ENCODE data around the gene TM9SF1.

The TM9SF1 gene

GRCh38 chr14:24237463-24237955 is 42.3 kb upstream of the TM9SF1 start:
- H3K36me3 ChIP-seq (ENCODE audit: insufficient read depth, low read length): peaks cover 75% of the 10 kb centered on the region

GRCh38 chr14:24236689-24237462 is 41.6 kb upstream of the TM9SF1 start:
- Histone ChIP-seq H3K4me2 (ENCODE audit: insufficient read depth, low read length) (no peak overlapping the region), H3K4me1 (ENCODE audit: insufficient read depth, low read length) (peaks cover 59% of the 10 kb centered on the region), H3K36me3 (ENCODE audit: insufficient read depth, low read length) (peaks cover 75% of the 10 kb centered on the region), H3K79me2 (ENCODE audit: insufficient read depth, low read length) (peaks cover 61% of the 10 kb centered on the region), H3K9me3 (ENCODE audit: insufficient read depth, low read length, severe bottlenecking) (no peaks in the 10 kb centered on the region), H2AFZ (ENCODE audit: low read depth, low read length) (no peak overlapping the region), H3K27ac (ENCODE audit: low read length) (no peak overlapping the region), H4K20me1 (ENCODE audit: insufficient read depth, low read length) (peaks cover 14% of the 10 kb centered on the region), H3K9ac (ENCODE audit: low read depth, low read length) (no peak overlapping the region), H3K4me3 (ENCODE audit: low read depth in 1 of 2, low read length in 2 of 2) (no peak overlapping the region), H3K27me3 (ENCODE audit: insufficient read depth, low read length, poor library complexity) (no peaks in the 10 kb centered on the region)
- no peak for DNase-seq
- no peak for ATAC-seq (ENCODE audit: insufficient read depth, low read depth)
- TF ChIP-seq EZH2 (IDR thresholded peaks at IDR 0.05; ENCODE audit: borderline replicate concordance, low read depth, low read length, severe bottlenecking): no peak
- TF ChIP-seq CTCF (IDR thresholded peaks at IDR 0.05; ENCODE audit: borderline replicate concordance, extremely low read depth, low read length, poor library complexity, severe bottlenecking): no peak

More at GRCh38 chr14:24237463-24237955, 42.3 kb upstream of the TM9SF1 start:
- Histone ChIP-seq H3K9me3 (ENCODE audit: insufficient read depth, low read length, severe bottlenecking) (no peaks in the 10 kb centered on the region), H3K4me3 (ENCODE audit: low read depth in 1 of 2, low read length in 2 of 2) (no peak overlapping the region), H3K4me1 (ENCODE audit: insufficient read depth, low read length) (peaks cover 60% of the 10 kb centered on the region), H4K20me1 (ENCODE audit: insufficient read depth, low read length) (peaks cover 15% of the 10 kb centered on the region), H3K79me2 (ENCODE audit: insufficient read depth, low read length) (peaks cover 60% of the 10 kb centered on the region), H2AFZ (ENCODE audit: low read depth, low read length) (no peak overlapping the region), H3K9ac (ENCODE audit: low read depth, low read length) (no peak overlapping the region), H3K4me2 (ENCODE audit: insufficient read depth, low read length) (no peak overlapping the region), H3K27me3 (ENCODE audit: insufficient read depth, low read length, poor library complexity) (no peaks in the 10 kb centered on the region), H3K27ac (ENCODE audit: low read length) (no peak overlapping the region)
- DNase-seq: no peak
- no peak for ATAC-seq (ENCODE audit: insufficient read depth, low read depth)
- TF ChIP-seq EZH2 (IDR thresholded peaks at IDR 0.05; ENCODE audit: borderline replicate concordance, low read depth, low read length, severe bottlenecking) (no peak), CTCF (IDR thresholded peaks at IDR 0.05; ENCODE audit: borderline replicate concordance, extremely low read depth, low read length, poor library complexity, severe bottlenecking) (no peak)

GRCh38 chr14:24235804-24236688 is 40.8 kb upstream of the TM9SF1 start:
- DNase-seq (no peak), ATAC-seq (ENCODE audit: insufficient read depth, low read depth) (no peak)
- no peaks in the 10 kb centered on the region for H3K9me3 ChIP-seq (ENCODE audit: insufficient read depth, low read length, severe bottlenecking)
- H3K27me3 ChIP-seq (ENCODE audit: insufficient read depth, low read length, poor library complexity): no peaks in the 10 kb centered on the region
- peaks cover 13% of the 10 kb centered on the region for H4K20me1 ChIP-seq (ENCODE audit: insufficient read depth, low read length)
- H3K4me3 ChIP-seq (ENCODE audit: low read depth in 1 of 2, low read length in 2 of 2): no peak overlapping the region
- H3K79me2 ChIP-seq (ENCODE audit: insufficient read depth, low read length): peaks cover 62% of the 10 kb centered on the region
- H3K27ac ChIP-seq (ENCODE audit: low read length): no peak overlapping the region
- TF ChIP-seq EZH2 (IDR thresholded peaks at IDR 0.05; ENCODE audit: borderline replicate concordance, low read depth, low read length, severe bottlenecking) (no peak), CTCF (IDR thresholded peaks at IDR 0.05; ENCODE audit: borderline replicate concordance, extremely low read depth, low read length, poor library complexity, severe bottlenecking) (no peak)
- peaks cover 57% of the 10 kb centered on the region for H3K4me1 ChIP-seq (ENCODE audit: insufficient read depth, low read length)
- no peak overlapping the region for H3K4me2 ChIP-seq (ENCODE audit: insufficient read depth, low read length)
- no peak overlapping the region for H3K9ac ChIP-seq (ENCODE audit: low read depth, low read length)
- H2AFZ ChIP-seq (ENCODE audit: low read depth, low read length): no peak overlapping the region
- peaks cover 74% of the 10 kb centered on the region for H3K36me3 ChIP-seq (ENCODE audit: insufficient read depth, low read length)
